ENCODE measurements around the gene PLCL2.

Gene PLCL2

DNA sequence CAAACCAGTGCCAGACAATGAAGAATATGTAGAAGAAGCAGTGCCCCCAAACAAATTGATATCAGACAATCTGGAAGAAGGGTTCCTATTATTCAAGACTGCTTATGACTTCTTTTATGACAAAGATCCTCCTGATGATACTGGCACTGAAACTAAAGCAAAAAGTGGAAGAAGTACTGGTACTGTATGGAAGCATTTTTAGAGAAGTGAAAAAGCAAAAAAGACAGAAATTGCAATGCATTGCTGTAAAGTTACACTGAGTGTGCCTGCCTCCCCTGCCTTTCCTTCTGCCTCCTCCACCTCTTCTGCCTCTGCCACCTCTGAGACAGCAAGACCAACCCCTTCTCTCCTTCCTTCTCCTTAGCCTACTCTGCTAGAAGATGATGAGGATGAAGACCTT lies 167.6 kb downstream of the PLCL2 start:
- no peak for DNase-seq

DNA sequence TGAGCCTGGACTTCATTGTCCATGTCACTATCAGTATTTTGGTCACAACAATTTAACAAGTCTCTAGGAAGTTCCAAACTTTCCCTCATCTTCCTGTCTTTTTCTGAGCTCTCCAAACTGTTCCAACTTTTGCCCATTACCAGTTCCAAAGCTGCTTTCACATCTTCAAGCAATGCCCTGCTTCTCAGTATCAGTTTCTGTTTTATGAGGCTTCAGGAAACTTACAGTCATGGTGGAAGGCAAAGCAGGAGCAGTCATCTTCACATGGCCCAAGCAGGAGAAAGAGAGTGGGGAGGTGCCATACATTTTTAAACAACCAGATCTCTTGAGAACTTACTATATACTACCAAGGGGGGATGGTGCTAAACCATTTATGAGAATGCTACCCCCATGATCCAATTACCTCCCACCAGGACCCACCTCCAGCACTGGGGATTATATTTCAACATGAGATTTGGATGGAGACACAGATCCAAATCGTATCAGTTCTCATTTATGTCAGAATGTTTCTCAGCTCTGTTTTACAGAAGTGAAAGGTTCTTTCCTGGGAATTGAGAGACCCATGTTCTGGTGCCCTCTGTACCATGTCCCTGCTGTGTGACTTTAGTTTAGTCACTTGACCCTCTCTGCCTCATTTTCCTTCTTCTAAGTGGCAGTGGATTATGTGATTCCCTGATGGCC lies 169.7 kb downstream of the PLCL2 start:
- no peak for DNase-seq

- no peak for DNase-seq
These were observed 170.2 kb downstream of the PLCL2 start for GRCh38 chr3:17054982-17055343.

DNA sequence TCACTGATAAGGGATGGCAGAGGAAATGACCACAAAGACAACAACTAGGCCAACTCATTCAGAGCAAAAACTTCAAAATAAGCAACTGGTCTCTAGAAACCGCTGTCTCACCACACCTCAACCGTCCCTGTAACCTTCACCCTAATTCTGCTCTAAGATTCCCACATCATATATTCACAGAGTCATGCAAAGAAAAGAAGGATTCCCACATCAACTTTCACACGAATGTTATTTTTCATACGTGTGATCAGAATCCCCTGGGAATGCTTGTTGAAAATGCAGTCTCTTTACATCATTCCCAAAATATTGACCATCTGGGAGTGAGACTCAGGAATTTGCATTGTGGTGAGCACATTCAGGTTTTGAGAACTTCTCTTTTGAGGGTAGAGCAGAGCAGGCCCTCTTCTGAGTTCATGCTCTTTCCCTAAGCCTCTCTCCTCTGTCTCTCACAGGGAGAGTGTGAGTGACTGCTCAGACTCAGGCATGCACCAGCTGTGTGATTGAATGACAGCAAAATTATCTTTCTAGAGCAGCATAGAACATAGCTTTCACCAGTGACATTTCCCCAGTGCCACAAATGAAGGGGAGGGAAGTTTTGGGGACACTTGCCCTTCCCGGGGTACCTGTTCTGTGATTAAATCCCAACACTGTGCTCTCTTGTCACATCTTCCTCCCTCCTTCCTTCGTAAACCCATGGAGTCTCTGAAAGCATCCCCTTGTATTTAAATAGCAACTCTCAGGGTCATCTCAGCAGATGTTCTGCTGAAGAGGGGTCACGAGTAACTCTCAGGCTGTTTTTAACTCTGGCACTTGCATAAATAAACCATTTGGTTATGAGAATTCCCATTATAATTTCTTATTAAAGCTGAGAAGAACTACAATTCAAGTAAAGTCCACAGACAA lies 170.9 kb downstream of the PLCL2 start:
- DNase-seq: no peak

DNA sequence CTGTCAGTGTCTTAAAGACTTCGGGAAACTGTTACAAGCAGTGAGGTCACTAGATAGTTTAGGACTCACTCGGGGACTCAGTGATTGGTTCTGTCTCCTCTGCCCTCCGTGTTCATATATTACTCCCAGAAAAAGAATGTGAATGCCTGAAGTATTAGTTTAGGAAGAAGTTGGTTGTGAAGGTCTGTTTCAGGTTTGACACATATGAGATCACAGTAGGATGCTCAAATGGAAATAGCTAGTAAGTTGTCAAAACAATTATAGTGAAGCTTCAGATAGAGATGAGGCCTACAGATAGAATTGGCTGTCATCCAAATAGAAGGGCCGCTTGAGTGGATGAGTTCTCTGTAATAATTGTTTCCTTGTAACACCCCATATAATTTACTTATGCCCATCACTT lies 172.6 kb downstream of the PLCL2 start:
- DNase-seq: no peak

DNA sequence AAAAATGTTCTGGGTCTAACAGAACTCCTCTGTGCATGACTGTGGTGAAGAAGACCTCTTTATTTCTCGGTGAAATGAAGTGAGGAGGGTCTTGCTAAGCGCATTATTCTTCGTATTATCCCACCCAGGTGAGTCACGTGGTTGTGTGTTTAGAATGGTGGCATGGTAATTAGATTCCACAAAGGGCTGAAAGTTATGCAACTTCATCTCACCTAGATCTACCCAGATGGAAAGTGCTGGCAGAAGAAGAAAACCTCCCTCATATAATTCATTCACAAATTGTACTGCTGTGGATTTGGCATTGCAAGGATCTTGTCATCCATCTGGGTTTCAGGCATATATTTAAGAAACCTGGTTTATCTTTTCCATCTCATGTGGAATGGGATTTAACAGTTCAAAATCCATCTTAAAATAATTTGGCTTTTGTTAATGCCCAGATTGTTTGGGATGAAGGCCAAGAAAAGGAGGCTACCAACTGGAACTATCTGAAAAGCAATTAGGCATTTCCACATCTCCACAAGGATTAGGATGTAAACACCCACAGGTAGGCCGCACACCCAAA lies 175.3 kb downstream of the PLCL2 start:
- no peak for DNase-seq

GRCh38 chr3:17061005-17061404 lies 176.2 kb downstream of the PLCL2 start:
- DNase-seq: no peak

DNA sequence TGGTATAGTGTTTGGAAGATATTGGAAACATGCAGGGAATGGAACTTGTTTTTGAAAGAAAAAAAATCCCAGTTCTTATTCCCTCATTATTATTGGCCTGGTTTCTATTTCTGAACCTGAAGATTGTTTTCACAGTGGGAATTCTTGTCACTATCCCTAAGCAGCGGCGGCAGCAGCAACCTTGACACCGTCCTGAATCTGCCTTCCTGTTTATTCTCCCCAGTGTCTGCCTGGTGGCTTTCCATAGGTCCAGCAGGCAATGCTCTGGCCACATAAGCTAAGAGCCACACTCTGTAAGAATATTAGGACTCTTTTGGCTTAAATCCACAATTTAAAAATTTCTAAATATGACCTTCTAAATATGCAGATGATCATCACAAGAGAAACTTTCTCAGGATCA lies 178.0 kb downstream of the PLCL2 start:
- no peak for DNase-seq

- DNase-seq: no peak
These were observed 178.8 kb downstream of the PLCL2 start for GRCh38 chr3:17063596-17063995.

DNA sequence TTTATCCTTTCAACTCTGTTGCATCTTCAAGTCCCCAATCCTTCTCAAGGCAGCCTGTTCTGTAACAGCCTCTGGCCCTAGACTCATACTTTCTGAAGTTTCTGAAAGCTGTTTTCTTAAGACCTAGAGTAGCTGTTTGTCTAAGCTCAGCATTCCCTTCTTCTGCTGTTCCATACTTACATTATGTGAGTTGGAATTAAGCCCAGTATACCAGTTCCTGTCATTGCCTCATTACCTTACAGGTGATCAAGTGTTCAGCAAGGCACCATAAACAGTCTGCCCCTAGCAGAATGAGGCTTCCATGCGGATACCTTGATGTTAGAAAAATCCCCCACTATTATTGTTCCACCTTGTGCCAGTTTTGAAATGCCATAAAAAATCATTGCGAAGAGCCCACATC lies 180.6 kb downstream of the PLCL2 start:
- no peak for DNase-seq

DNA sequence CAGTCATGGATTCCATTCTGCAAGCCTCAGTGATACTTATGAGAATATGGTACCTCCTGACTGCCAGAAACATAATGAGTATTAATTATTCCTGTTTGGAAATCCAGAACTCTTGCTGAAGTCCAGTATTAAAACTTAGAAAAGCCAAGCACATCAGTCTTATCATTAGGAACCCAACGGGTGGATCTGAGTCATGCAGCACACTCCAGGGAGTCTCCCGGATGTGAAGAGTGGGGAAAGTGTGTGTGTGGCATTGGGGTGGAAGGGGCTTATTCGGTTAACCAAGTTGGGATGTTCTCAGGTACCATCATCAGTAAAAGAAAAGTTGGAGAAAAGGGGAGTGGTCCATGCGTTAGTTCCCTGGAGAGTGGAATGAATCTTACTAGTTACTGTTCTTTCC lies 181.1 kb downstream of the PLCL2 start:
- no peak for DNase-seq

DNA sequence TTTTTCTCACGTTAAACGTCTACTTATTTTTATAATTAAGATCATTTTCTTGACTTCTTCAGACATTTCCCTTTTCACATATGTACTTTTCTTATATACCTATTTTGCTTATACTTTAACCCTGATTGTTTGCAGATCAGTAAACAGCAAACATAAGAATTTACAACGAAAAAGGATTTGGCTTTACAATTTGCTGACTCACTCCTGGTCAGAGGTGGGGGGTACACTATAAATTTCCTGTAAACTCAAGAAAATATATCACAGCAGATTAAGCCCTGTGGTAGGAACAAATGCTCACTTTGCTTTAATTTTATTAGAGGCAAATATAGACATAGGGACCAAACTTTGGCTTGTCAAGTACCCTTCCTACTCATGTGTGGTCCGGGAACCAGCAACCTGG lies 185.0 kb downstream of the PLCL2 start:
- no peak for DNase-seq

DNA sequence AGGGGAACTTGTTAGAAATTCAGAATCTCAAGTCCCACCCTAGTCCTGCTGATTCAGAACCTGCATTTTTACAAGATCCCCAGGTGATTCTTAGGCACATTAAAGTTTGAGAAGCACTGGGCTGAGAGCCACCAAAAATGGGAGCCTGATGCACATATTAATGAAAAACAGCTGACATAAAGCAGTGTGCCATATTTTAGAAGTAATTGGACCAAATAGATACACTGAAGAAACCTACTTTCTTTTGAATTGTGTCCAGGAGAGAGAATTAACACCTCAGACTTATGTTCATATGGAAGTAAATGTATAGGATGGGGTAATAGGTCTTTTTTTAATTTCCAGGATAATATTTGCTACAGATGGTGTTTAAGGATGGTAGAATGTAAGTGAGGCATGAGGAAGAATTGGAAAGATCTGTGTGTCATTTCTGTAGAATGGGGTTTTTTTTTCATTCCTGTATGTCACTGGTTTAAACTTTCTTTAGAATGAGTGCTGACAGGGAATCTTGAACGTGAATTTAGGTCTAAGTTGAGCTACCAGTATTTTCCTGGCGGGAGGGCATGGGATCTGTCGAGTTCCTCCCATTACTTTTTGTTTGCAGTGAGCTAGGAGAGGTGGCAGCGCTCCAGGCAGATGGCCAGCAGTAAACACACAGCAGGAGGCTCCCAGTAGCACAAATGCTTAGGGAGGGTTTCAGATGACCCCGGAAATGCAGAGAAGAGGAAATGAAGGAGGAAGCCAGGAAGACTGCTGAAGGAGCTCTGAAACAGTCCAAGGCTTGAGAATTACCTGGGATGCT lies 185.6 kb downstream of the PLCL2 start:
- no peak for DNase-seq

DNA sequence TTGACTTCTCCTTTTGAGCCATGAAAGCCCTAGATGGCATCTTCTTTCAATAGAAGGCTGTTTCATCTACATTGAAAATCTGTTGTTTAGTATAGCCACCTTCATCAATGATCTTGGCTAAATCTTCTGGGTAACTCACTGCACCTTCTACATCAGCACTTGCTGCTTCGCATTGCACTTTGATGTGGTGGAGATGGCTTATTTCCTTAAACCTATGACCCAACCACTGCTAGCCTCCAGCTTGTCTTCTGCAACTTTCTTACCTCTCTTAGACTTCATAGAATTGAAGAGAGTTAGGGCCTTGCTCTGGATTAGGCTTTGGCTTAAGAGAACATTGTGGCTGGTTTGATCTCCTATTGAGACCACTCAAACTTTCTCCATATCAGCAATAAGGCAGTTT lies 189.8 kb downstream of the PLCL2 start:
- DNase-seq: no peak

DNA sequence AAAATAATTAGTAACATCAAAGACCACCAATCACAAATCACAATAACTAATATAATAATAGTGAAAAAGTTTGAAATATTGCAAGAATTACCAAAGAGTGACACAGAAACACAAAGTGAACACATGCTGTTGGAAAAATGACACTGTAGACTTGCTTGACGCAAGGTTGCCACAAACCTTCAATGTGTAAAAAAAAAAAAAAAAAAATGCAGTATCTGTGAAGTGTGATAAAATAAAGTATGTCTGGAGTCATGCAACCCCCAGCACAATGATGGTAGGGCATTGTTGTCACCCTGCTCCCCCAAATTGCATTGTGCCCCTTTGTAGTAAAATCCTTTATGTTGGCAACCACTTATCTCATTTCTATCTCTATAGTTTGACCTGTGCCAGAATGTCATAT lies 190.6 kb downstream of the PLCL2 start:
- DNase-seq: no peak

DNA sequence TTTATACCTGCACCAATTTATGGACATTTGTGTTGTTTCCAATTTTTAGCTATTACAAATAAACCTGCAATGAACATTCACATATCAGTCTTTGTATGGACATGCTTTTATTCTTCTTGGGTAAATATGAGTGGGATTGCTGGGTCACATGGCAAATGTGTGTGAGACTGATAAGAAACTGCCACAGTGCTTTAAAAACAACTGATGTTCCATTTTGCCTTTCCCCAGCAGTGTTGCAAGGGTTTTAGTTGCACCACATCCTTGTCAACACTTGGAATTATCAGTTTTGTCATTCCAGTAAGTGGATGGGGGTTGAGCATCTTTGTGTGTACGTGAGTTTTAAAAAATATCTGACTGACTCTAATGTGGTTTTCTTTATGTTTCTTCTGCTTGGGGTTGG lies 191.2 kb downstream of the PLCL2 start:
- DNase-seq: no peak

- DNase-seq: no peak
These were observed 192.3 kb downstream of the PLCL2 start for GRCh38 chr3:17076940-17077605.

DNA sequence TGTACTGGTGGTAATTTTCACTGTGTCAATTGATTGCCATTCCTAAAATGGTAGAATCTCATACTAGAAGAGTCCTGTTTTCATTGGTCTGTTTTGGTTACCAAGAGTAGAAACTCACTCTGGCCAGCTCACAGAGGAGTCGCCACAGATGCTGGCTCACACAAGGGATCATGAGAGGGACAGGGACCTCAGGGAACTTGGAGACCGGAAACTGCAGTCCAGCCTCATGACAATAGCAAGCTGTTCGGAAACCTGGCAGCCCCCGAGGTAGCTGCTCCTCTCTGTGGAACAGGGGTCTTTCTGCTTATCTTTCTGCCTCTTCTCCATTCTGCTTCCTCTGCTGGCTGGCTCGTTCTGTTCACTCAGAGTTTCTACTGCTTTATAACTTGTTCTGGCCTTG lies 192.9 kb downstream of the PLCL2 start:
- DNase-seq: no peak

GRCh38 chr3:17078926-17079465 lies 194.2 kb downstream of the PLCL2 start:
- DNase-seq: no peak

- no peak for DNase-seq
These were observed 195.2 kb downstream of the PLCL2 start for GRCh38 chr3:17079933-17080332.

DNA sequence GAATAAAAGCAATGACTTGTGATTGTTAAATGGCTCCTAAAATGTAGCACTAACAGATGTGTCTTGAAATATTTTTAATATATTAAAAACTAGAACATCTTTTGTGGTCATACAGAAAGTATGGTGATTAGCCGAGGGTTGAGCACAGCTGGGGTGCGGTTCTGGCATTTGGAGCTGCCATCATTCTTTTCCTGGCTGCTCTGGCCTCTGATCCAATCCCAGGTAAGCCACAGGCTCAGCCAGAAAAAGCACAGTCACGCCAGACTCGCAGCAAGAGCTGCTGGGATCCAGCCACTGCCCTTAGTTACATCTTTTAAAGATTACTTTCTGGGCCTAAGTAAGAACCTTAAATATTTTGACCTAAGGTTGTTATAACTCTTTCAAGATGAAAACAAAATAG lies 196.8 kb downstream of the PLCL2 start:
- DNase-seq: no peak

DNA sequence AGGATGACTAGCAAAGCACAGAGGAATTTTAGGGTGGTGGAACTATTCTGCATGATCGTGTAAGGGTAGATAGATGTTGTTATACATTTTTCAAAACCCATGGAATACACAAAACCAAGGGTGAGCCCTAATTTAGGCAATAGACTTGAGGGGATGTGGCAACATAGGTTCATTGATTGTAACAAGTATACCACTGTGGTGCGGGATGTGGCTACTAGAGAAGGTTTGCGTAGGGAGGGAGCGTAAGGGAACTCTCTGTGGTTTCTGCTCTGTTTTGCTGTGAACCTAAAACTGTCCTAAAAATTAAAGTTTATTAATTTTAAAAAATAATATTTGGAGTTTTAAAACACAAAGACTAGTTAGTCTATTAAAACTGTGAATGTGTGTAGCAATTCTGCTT lies 202.8 kb downstream of the PLCL2 start:
- DNase-seq: no peak

GRCh38 chr3:17088017-17088416 lies 203.3 kb downstream of the PLCL2 start:
- DNase-seq: no peak
